ENCODE measurements around the gene OR6B1. TPM values are rescaled to one million over a fixed set of nuclear protein-coding genes. Genes with fewer than 3 reads are reported as not detected.
"Not testable (repeated sequence)": the region's sequence is repeated elsewhere in the genome, so short reads cannot be mapped to it uniquely, and the experiment has no call there.

OR6B1 gene
- total and polyA plus RNA-seq, 5 donors = not detected

DNA sequence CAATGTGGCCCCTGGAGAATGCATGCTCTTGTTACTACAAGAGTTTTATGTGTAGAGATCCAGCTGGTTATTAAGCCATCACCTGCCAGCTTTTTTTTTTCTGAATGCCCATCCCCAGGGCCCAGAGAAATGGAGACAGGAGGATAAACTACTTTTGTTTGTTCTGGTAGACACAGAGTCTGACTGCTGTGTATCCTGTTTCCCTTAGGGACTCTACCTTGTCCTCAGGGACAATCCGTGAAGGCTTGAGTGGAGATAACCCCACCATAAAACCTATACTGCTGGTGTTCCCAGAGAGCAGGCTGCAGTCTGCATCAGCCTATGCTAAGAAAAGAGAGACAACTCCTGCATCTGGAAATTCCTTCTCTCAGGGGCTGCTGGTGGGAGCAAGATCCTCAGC lies 48.5 kb downstream of the OR6B1 start, which contains the start of gene OR2A5:
Gene OR2A5, plus strand, starts transcription at position 301 of the 400 bp plus-strand sequence. CDS start 1,454 bp downstream, outside the sequence.
- H3K9me3 ChIP-seq (ENCODE audit: control insufficient read depth, low read length) = no peaks in the 10 kb centered on the region
- no peaks in the 10 kb centered on the region for H3K27me3 ChIP-seq (ENCODE audit: control insufficient read depth, insufficient read depth)
- 62% methylated on average over 1 of the region's 1 CpG for WGBS
- no peak for DNase-seq
- H3K27ac ChIP-seq (ENCODE audit: low read length) = no peak within 1 kb of the TSS
- intact Hi-C loops (cut with DNase I) = no loop called here
- ATAC-seq = no peak
- no peaks in the 10 kb centered on the region for H3K4me1 ChIP-seq (ENCODE audit: control insufficient read depth, insufficient read depth, low read length)
- H3K4me3 ChIP-seq (ENCODE audit: low read length) = no peak within 1 kb of the TSS

DNA sequence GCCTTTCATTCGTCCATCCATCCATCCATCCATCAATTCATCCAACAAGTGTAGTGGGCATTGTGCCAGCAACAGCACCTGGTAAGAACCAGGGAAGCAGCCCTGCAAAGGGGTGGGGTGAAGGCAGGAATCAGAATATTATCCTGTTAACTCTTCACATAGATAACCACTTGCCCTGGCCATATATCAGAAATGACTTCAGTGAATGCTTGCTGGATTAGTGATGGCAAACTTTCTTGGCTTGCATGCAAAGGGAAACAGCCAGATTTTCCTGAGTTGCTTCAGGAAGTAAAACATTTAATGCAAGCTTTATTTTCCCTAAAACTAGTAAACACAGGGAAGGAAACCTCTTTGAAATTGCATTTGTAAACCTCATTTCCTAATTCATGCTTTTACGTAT lies 49.4 kb downstream of the OR6B1 start:
- H3K4me1 ChIP-seq (ENCODE audit: control insufficient read depth, insufficient read depth, low read length) = no peaks in the 10 kb centered on the region
- intact Hi-C loops (cut with DNase I) = no loop called here
- DNase-seq = no peak
- no peak for ATAC-seq
- 54% methylated on average over 2 of the region's 2 CpGs for WGBS
- H3K27me3 ChIP-seq (ENCODE audit: control insufficient read depth, insufficient read depth) = no peaks in the 10 kb centered on the region
- no peak overlapping the region for H3K27ac ChIP-seq (ENCODE audit: low read length)
- H3K4me3 ChIP-seq (ENCODE audit: low read length) = no peak overlapping the region
- H3K9me3 ChIP-seq (ENCODE audit: control insufficient read depth, low read length) = no peaks in the 10 kb centered on the region

DNA sequence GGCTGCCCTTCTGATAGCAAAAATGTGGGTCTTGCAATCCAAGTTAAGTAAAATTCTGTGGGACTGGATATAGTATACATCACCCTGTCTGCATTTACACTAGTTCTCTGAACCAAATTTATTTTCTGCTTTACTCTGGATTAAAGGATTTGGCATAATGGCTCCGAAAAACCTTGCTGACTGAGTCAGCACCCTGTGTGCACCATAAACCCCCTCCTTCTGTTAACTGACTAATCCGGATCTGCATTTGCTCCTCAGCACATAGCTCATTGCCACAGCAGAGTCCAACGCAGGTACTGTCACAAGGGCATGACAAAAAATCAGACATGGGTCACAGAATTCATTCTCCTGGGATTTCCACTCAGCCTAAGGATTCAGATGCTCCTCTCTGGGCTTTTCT lies 50.0 kb downstream of the OR6B1 start:
- intact Hi-C loops (cut with DNase I) = no loop called here
- ATAC-seq (no peak), DNase-seq (no peak)
- Histone ChIP-seq H3K27ac (ENCODE audit: low read length) (no peak overlapping the region), H3K9me3 (ENCODE audit: control insufficient read depth, low read length) (no peaks in the 10 kb centered on the region), H3K4me1 (ENCODE audit: control insufficient read depth, insufficient read depth, low read length) (no peaks in the 10 kb centered on the region), H3K4me3 (ENCODE audit: low read length) (no peak overlapping the region), H3K27me3 (ENCODE audit: control insufficient read depth, insufficient read depth) (no peaks in the 10 kb centered on the region)
- WGBS = 78% methylated on average over 3 of the region's 3 CpGs

DNA sequence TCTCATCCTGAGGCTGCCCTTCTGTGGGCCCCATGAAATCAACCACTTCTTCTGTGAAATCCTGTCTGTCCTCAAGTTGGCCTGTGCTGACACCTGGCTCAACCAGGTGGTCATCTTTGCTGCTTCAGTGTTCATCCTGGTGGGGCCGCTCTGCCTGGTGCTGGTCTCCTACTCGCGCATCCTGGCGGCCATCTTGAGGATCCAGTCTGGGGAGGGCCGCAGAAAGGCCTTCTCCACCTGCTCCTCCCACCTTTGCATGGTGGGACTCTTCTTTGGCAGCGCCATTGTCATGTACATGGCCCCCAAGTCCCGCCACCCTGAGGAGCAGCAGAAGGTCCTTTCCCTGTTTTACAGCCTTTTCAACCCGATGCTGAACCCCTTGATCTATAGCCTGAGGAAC lies 50.8 kb downstream of the OR6B1 start:
- ATAC-seq; H3K27me3 ChIP-seq (ENCODE audit: control insufficient read depth, insufficient read depth); intact Hi-C loops (cut with DNase I); H3K9me3 ChIP-seq (ENCODE audit: control insufficient read depth, low read length); H3K27ac ChIP-seq (ENCODE audit: low read length); DNase-seq; H3K4me3 ChIP-seq (ENCODE audit: low read length); H3K4me1 ChIP-seq (ENCODE audit: control insufficient read depth, insufficient read depth, low read length): not testable (repeated sequence)
- 88% methylated on average over 8 of the region's 8 CpGs for WGBS

DNA sequence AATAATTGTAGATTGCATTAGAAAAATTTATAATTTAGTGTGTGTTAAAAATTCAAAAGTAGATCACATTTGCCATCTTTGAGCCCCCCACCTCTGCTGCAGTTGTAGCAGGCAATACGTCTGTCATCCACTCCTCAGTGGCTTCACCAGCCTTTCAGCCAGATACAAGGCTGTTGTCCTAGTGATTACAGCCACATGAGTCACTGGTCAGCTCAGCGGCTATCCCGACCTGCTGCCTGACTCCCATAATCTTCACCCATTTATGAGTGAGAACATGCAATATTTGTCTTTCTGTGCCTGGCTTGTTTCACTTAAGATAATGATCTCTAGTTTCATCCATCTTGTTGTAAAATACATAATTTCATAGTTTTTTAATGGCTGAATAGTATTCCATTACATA lies 57.8 kb downstream of the OR6B1 start:
- no peaks in the 10 kb centered on the region for H3K9me3 ChIP-seq (ENCODE audit: control insufficient read depth, low read length)
- WGBS = 75% methylated on average over 3 of the region's 3 CpGs
- no peaks in the 10 kb centered on the region for H3K4me1 ChIP-seq (ENCODE audit: control insufficient read depth, insufficient read depth, low read length)
- H3K4me3 ChIP-seq (ENCODE audit: low read length) = no peak overlapping the region
- DNase-seq = no peak
- ATAC-seq = no peak
- intact Hi-C loops (cut with DNase I) = no loop called here
- no peak overlapping the region for H3K27ac ChIP-seq (ENCODE audit: low read length)
- no peaks in the 10 kb centered on the region for H3K27me3 ChIP-seq (ENCODE audit: control insufficient read depth, insufficient read depth)

Other genes starting within 250 kb of the OR6B1 start
- gene CTAGE6, start 242.6 kb upstream of the OR6B1 start, total RNA-seq = under 1 TPM in 1 of 4 donors, not detected in 3; 0.09 TPM
- gene CTAGE6, start 242.6 kb upstream of the OR6B1 start, polyA plus RNA-seq = not detected
- 10 to 100 TPM; 22.1 to 33.7 (median 25.2) TPM for gene TCAF1, start 98.1 kb upstream of the OR6B1 start, total RNA-seq
- 12.7 TPM for gene TCAF1, start 98.1 kb upstream of the OR6B1 start, polyA plus RNA-seq
- gene OR2F2, start 65.1 kb upstream of the OR6B1 start, total RNA-seq = not detected
- gene OR2F2, start 65.1 kb upstream of the OR6B1 start, polyA plus RNA-seq = not detected
- not detected for gene OR2F1, start 45.5 kb upstream of the OR6B1 start, total RNA-seq
- gene OR2F1, start 45.5 kb upstream of the OR6B1 start, polyA plus RNA-seq = not detected
- gene OR2A5, start 48.6 kb downstream of the OR6B1 start, total RNA-seq = not detected
- not detected for gene OR2A5, start 48.6 kb downstream of the OR6B1 start, polyA plus RNA-seq
- gene OR2A25, start 69.5 kb downstream of the OR6B1 start, total RNA-seq = not detected
- gene OR2A25, start 69.5 kb downstream of the OR6B1 start, polyA plus RNA-seq = not detected
- gene OR2A12, start 86.0 kb downstream of the OR6B1 start, total RNA-seq = not detected
- gene OR2A12, start 86.0 kb downstream of the OR6B1 start, polyA plus RNA-seq = not detected
- gene OR2A2, start 109.3 kb downstream of the OR6B1 start, total RNA-seq = not detected
- gene OR2A2, start 109.3 kb downstream of the OR6B1 start, polyA plus RNA-seq = not detected
- not detected for gene OR2A14, start 122.9 kb downstream of the OR6B1 start, total RNA-seq
- not detected for gene OR2A14, start 122.9 kb downstream of the OR6B1 start, polyA plus RNA-seq
- under 1 TPM in 3 of 4 donors, not detected in 1; 0.14 to 0.28 (median 0.24) TPM for gene CTAGE4, start 183.1 kb downstream of the OR6B1 start, total RNA-seq
- 0.41 TPM for gene CTAGE4, start 183.1 kb downstream of the OR6B1 start, polyA plus RNA-seq
- 1 to 10 TPM in 3 of 4 donors, under 1 TPM in 1; 0.29 to 4.1 (median 2.6) TPM for gene ARHGEF35, start 195.5 kb downstream of the OR6B1 start, total RNA-seq
- 2.9 TPM for gene ARHGEF35, start 195.5 kb downstream of the OR6B1 start, polyA plus RNA-seq
- not detected for gene OR2A42, start 239.3 kb downstream of the OR6B1 start, total RNA-seq
- gene OR2A42, start 239.3 kb downstream of the OR6B1 start, polyA plus RNA-seq = 0.20 TPM

Data from right cardiac atrium (tissue), 5 donors.